Type B pancreatic cell (in vitro differentiated cells): ENCODE results near the gene ENOX1. TPM values are rescaled to one million over a fixed set of nuclear protein-coding genes. Genes with fewer than 3 reads are reported as not detected.

Experiments
- DNase-seq: peaks from one replicate; pipeline ENCODE4 v3.0.0; 2021; ENCODE audit warnings: mixed read lengths; ENCODE audit not compliant: unreplicated experiment; ENCODE audit errors: extremely low spot score
- H3K27ac Mint-ChIP-seq: 2 replicates; pipeline ENCODE4 v1.8.0; 2021; ENCODE audit warnings: mild to moderate bottlenecking, mixed read lengths
- H3K27me3 Mint-ChIP-seq: 2 replicates; pipeline ENCODE4 v1.8.0; 2021; ENCODE audit warnings: mixed read lengths
- H3K36me3 Mint-ChIP-seq: 2 replicates; pipeline ENCODE4 v1.8.0; 2021; ENCODE audit warnings: mixed read lengths
- H3K4me1 Mint-ChIP-seq: one replicate; pipeline ENCODE4 v1.8.0; 2021; ENCODE audit warnings: mixed read lengths; ENCODE audit not compliant: unreplicated experiment
- H3K4me3 Mint-ChIP-seq: 2 replicates; pipeline ENCODE4 v1.8.0; 2021; ENCODE audit warnings: mild to moderate bottlenecking, mixed read lengths
- H3K9me3 Mint-ChIP-seq: 2 replicates; pipeline ENCODE4 v1.8.0; 2021; ENCODE audit warnings: mixed read lengths
- CTCF ChIP-seq: fragments of 200-600 bp; sonication (generic); conservative IDR thresholded peaks from 2 replicates; pipeline ENCODE4 v1.5.0; 2021; ENCODE audit warnings: antibody characterized with exemption, mild to moderate bottlenecking
- total RNA-seq: library from RNA; stranded (reverse); gene quantifications from 2 replicates; pipeline ENCODE4 v1.2.1, GENCODE V29; 2021; ENCODE audit warnings: low replicate concordance

ENOX1 gene
- total RNA-seq, 1 donor from 2014 or later, result 7.5 TPM

DNA sequence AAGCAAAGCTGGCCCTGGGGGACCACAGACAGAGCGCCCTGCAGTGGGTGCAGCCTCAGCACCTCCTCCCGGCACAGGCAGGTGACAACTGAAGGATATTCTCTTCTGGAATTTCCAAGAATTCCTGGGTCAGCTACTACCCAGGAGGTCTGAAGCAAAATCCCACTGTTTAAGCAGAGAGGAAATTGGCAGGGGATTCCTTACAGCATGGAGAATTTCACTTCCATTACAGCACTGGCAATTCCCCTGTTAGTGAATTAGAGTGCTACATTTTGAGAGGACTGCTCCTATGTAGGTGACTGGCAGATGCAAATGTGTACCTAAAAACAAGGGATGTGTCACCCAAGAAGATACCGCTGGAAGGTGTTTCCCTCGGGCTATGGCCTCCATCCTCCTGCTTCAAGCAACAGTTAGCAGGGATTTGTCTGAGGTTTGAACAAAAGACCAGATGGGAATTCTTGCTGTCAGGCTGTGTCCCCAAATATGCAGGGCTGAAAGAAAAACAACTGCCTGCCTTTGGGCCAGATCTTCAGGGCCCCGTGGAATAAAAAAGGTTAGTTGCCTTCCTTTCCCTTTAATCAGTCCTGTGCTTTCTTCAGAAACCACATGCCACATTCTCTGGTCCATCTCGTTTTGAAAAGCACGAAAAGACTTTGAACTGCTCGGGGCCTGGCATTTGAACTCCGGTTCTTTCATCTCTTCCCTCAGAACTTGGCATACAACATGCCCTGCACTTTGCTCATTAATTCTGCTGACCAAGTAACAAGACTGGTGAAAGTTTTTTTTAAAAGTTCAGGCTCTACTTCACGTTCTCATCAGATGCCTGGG lies 466.9 kb downstream of the ENOX1 start:
- peaks cover 3% of the 10 kb centered on the region for H3K36me3 Mint-ChIP-seq
- peaks cover 13% of the 10 kb centered on the region for H3K4me1 Mint-ChIP-seq
- no peak for DNase-seq
- H3K9me3 Mint-ChIP-seq, result no peaks in the 10 kb centered on the region
- peak overlapping the region; percentile 35 for H3K27ac Mint-ChIP-seq
- peaks cover 35% of the 10 kb centered on the region for H3K27me3 Mint-ChIP-seq
- TF ChIP-seq CTCF, result no peak
- no peak overlapping the region for H3K4me3 Mint-ChIP-seq

DNA sequence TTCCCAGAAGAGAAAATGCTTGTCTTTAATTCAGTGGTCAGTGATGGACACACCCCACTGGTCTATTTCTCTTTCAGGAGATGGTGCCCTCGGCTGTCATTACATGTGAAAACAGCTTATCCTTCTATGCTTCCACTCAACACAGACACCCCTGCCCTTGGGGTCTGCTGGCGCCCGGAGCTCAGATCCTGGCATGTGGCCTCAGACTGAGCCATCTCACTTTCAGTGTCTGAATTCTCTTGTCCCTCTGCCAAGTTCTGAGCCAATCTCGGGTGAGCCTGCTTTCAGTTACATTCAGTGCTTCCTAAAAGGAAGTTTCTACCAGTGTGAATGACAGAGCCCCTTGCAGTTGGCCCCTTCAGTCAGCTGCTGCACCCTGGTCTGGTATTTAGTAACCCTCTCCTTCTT lies 469.8 kb downstream of the ENOX1 start:
- Mint-ChIP-seq H3K4me1 (peaks cover 13% of the 10 kb centered on the region), H3K4me3 (no peak overlapping the region), H3K9me3 (no peaks in the 10 kb centered on the region), H3K36me3 (peaks cover 3% of the 10 kb centered on the region), H3K27me3 (peaks cover 18% of the 10 kb centered on the region), H3K27ac (no peak overlapping the region)
- TF ChIP-seq CTCF, result no peak
- no peak for DNase-seq

- no peak overlapping the region for H3K4me3 Mint-ChIP-seq
- DNase-seq, result no peak
- TF ChIP-seq CTCF, result no peak
- peaks cover 19% of the 10 kb centered on the region for H3K27me3 Mint-ChIP-seq
- peaks cover 13% of the 10 kb centered on the region for H3K4me1 Mint-ChIP-seq
- peaks cover 3% of the 10 kb centered on the region for H3K36me3 Mint-ChIP-seq
- H3K9me3 Mint-ChIP-seq, result no peaks in the 10 kb centered on the region
- H3K27ac Mint-ChIP-seq, result no peak overlapping the region
Observed at GRCh38 chr13:43316281-43316680, 470.5 kb downstream of the ENOX1 start.

- DNase-seq, result no peak
- peaks cover 3% of the 10 kb centered on the region for H3K36me3 Mint-ChIP-seq
- H3K4me1 Mint-ChIP-seq, result peaks cover 13% of the 10 kb centered on the region
- H3K4me3 Mint-ChIP-seq, result no peak overlapping the region
- no peak for TF ChIP-seq CTCF
- no peak overlapping the region for H3K27ac Mint-ChIP-seq
- H3K27me3 Mint-ChIP-seq, result peaks cover 13% of the 10 kb centered on the region
- H3K9me3 Mint-ChIP-seq, result no peaks in the 10 kb centered on the region
Observed at GRCh38 chr13:43315522-43315921, 471.2 kb downstream of the ENOX1 start.

DNA sequence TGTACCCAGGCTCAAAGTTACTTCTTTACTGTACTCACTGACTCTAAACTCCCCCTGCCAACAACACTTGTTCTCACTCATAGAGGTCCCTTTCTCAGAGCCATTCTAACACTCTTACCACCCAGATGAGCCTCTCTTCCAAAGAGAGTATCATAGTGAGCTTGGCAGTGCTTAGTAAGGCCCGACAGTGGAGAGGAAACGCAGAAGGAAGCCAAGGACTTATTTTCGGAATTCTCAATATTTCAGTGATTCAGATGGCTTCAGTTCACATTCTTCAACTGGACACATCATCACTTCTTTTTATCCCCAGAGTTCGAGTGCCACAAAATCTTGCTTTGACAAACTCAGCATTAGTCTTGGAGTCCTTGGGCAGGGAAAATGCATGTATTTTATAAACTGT lies 477.5 kb downstream of the ENOX1 start:
- Mint-ChIP-seq H3K4me3 (no peak overlapping the region), H3K27me3 (peaks cover 8% of the 10 kb centered on the region), H3K36me3 (no peaks in the 10 kb centered on the region), H3K9me3 (no peaks in the 10 kb centered on the region), H3K27ac (no peak overlapping the region), H3K4me1 (peaks cover 23% of the 10 kb centered on the region)
- TF ChIP-seq CTCF, result no peak
- DNase-seq, result no peak
